Mesenchymal stem cell (in vitro differentiated cells and primary cell): ENCODE data around the gene CHST11.
A peak's percentile ranks its signal among the peaks of the same experiment; 100 is the strongest.
"Not testable (repeated sequence)": the region's sequence is repeated elsewhere in the genome, so short reads cannot be mapped to it uniquely, and the experiment has no call there.

Source experiments
- DNase-seq: peaks from one replicate; pipeline ENCODE4 v3.0.0-alpha.2; 2013
- H2AFZ ChIP-seq: one replicate; pipeline ENCODE4 v1.6.1; 2013; ENCODE audit warnings: low read depth, mild to moderate bottlenecking, control low read depth, inconsistent platforms, low read length, moderate library complexity
- H2AK5ac ChIP-seq: 2 replicates; pipeline ENCODE4 v1.6.1; 2013; ENCODE audit warnings: low read length, moderate library complexity, mild to moderate bottlenecking, inconsistent platforms; ENCODE audit not compliant: severe bottlenecking
- H2BK120ac ChIP-seq: one replicate; pipeline ENCODE4 v1.6.1; 2013; ENCODE audit warnings: low read depth, mild to moderate bottlenecking, inconsistent platforms, low read length, moderate library complexity
- H2BK12ac ChIP-seq, 2 experiments: one replicate each; pipeline ENCODE4 v1.6.1; 2013; ENCODE audit warnings: inconsistent platforms in 2 of 2, low read length in 2 of 2, mild to moderate bottlenecking in 2 of 2, moderate library complexity in 2 of 2, control low read depth in 1 of 2
- H2BK15ac ChIP-seq: one replicate; pipeline ENCODE4 v1.6.1; 2013; ENCODE audit warnings: mild to moderate bottlenecking, low read depth, inconsistent platforms; ENCODE audit not compliant: poor library complexity, severe bottlenecking
- H2BK5ac ChIP-seq: 2 replicates; pipeline ENCODE4 v1.6.1; 2013; ENCODE audit warnings: low read depth, mild to moderate bottlenecking, low read length, control low read depth, inconsistent platforms; ENCODE audit not compliant: poor library complexity, severe bottlenecking
- H3K14ac ChIP-seq, 2 experiments: one replicate each; pipeline ENCODE4 v1.6.1; 2013; ENCODE audit warnings: inconsistent platforms in 2 of 2, low read length in 2 of 2, control low read depth in 1 of 2, mild to moderate bottlenecking in 1 of 2, moderate library complexity in 1 of 2
- H3K18ac ChIP-seq, 2 experiments: one replicate each; pipeline ENCODE4 v1.6.1; 2013; ENCODE audit warnings: inconsistent platforms in 2 of 2, low read length in 2 of 2, control low read depth in 1 of 2, low read depth in 1 of 2, mild to moderate bottlenecking in 1 of 2
- H3K23ac ChIP-seq, 2 experiments: one replicate each; pipeline ENCODE4 v1.6.1; 2013; ENCODE audit warnings: inconsistent platforms in 2 of 2, low read length in 2 of 2, mild to moderate bottlenecking in 2 of 2, moderate library complexity in 2 of 2, control low read depth in 1 of 2
- H3K27ac ChIP-seq: 2 replicates; pipeline ENCODE4 v1.5.1; 2013; ENCODE audit warnings: mild to moderate bottlenecking, moderate library complexity, low read length, control low read depth, inconsistent platforms; ENCODE audit not compliant: poor library complexity, severe bottlenecking
- H3K27me3 ChIP-seq, 2 experiments: 2 replicates each; pipeline versions ENCODE4 v1.6.1 to v1.7.0; 2013; ENCODE audit warnings: low read length in 2 of 2, mild to moderate bottlenecking in 2 of 2, moderate library complexity in 2 of 2, control low read depth in 1 of 2, inconsistent platforms in 1 of 2; ENCODE audit not compliant: control insufficient read depth in 1 of 2, insufficient read depth in 1 of 2
- H3K36me3 ChIP-seq, 2 experiments: 2 replicates each; pipeline versions ENCODE4 v1.6.1 to v1.7.0; 2013; ENCODE audit warnings: low read length in 2 of 2, control low read depth in 1 of 2, inconsistent platforms in 1 of 2, low read depth in 1 of 2, mild to moderate bottlenecking in 1 of 2; ENCODE audit not compliant: insufficient read depth in 2 of 2, control insufficient read depth in 1 of 2
- H3K4ac ChIP-seq, 2 experiments: one replicate each; pipeline ENCODE4 v1.6.1; 2013; ENCODE audit warnings: inconsistent platforms in 2 of 2, low read length in 2 of 2, mild to moderate bottlenecking in 2 of 2, moderate library complexity in 2 of 2, control low read depth in 1 of 2, low read depth in 1 of 2
- H3K4me1 ChIP-seq: 2 replicates; pipeline ENCODE4 v1.6.1; 2013; ENCODE audit warnings: low read depth, low read length, control low read depth; ENCODE audit not compliant: control insufficient read depth, insufficient read depth
- H3K4me2 ChIP-seq: 2 replicates; pipeline ENCODE4 v1.6.1; 2013; ENCODE audit warnings: low read length, mild to moderate bottlenecking, inconsistent platforms; ENCODE audit not compliant: poor library complexity, severe bottlenecking
- H3K4me3 ChIP-seq, 2 experiments: 2 replicates each; pipeline versions ENCODE4 v1.5.1 to v1.7.0; 2013; ENCODE audit warnings: low read length in 2 of 2, mild to moderate bottlenecking in 2 of 2, control low read depth in 1 of 2, low read depth in 1 of 2; ENCODE audit not compliant: insufficient read depth in 1 of 2
- H3K79me1 ChIP-seq: replicated peaks from 2 replicates; pipeline ENCODE4 v1.6.1; 2013; ENCODE audit warnings: mild to moderate bottlenecking, control low read depth, low read length, inconsistent platforms; ENCODE audit not compliant: poor library complexity, severe bottlenecking
- H3K9ac ChIP-seq: 2 replicates; pipeline ENCODE4 v1.7.0; 2013; ENCODE audit warnings: mild to moderate bottlenecking, low read length, moderate library complexity
- H3K9me3 ChIP-seq: 2 replicates; pipeline ENCODE4 v1.7.0; 2013; ENCODE audit warnings: mild to moderate bottlenecking, low read length; ENCODE audit not compliant: control insufficient read depth
- H4K8ac ChIP-seq: one replicate; pipeline ENCODE4 v1.6.1; 2013; ENCODE audit warnings: inconsistent platforms, mild to moderate bottlenecking, low read length, moderate library complexity
- H4K91ac ChIP-seq: one replicate; pipeline ENCODE4 v1.6.1; 2013; ENCODE audit warnings: mild to moderate bottlenecking, low read length, inconsistent platforms
- WGBS: methylation state at CpG from one replicate; pipeline ENCODE4 v1.1.7; 2013; ENCODE audit warnings: mixed read lengths; 5-methylcytosine and 5-hydroxymethylcytosine counted together

Gene CHST11

GRCh38 chr12:104526751-104527150 is 70.0 kb downstream of the CHST11 start:
- Histone ChIP-seq H3K4me2 (no peak overlapping the region), H3K27me3 (peaks cover 0 to 12% of the 10 kb centered on the region in 2 experiments), H3K14ac (no peak overlapping the region), H4K8ac (peak overlapping the region; percentile 25), H3K36me3 (no peaks in the 10 kb centered on the region), H3K79me1 (peaks cover 4% of the 10 kb centered on the region), H2BK15ac (no peak overlapping the region), H3K27ac (no peak overlapping the region), H3K4ac (no peak overlapping the region), H3K9ac (no peak overlapping the region), H2BK5ac (no peak overlapping the region), H3K4me1 (peaks cover 2% of the 10 kb centered on the region), H2BK120ac (no peak overlapping the region), H2AK5ac (no peak overlapping the region), H2AFZ (no peak overlapping the region), H3K4me3 (no peak overlapping the region), H4K91ac (no peak overlapping the region), H3K9me3 (peaks cover 4% of the 10 kb centered on the region), H3K18ac (no peak overlapping the region), H2BK12ac (no peak overlapping the region), H3K23ac (no peak overlapping the region)
- 64% methylated on average over 6 of the region's 6 CpGs for WGBS
- DNase-seq = no peak

GRCh38 chr12:104527653-104528052 is 70.9 kb downstream of the CHST11 start:
- H3K14ac ChIP-seq, H3K18ac ChIP-seq, H4K91ac ChIP-seq, DNase-seq, H3K4me3 ChIP-seq, H3K27ac ChIP-seq, H2BK12ac ChIP-seq, H3K4ac ChIP-seq, H3K4me2 ChIP-seq, H3K9ac ChIP-seq, H3K79me1 ChIP-seq, H4K8ac ChIP-seq, H3K36me3 ChIP-seq, H3K23ac ChIP-seq, H3K9me3 ChIP-seq, H2AFZ ChIP-seq, H2BK5ac ChIP-seq, H3K4me1 ChIP-seq, H2AK5ac ChIP-seq, H2BK15ac ChIP-seq, H2BK120ac ChIP-seq: not testable (repeated sequence)
- peaks cover 0 to 16% of the 10 kb centered on the region in 2 experiments for H3K27me3 ChIP-seq
- no CpG with 5 or more reads among the region's 5 CpGs for WGBS

- H2BK12ac ChIP-seq = no peak overlapping the region
These were observed 72.6 kb downstream of the CHST11 start for GRCh38 chr12:104529130-104529874.

GRCh38 chr12:104532636-104533035 is 75.9 kb downstream of the CHST11 start:
- Histone ChIP-seq H3K79me1 (no peaks in the 10 kb centered on the region), H3K27me3 (peaks cover 0 to 15% of the 10 kb centered on the region in 2 experiments), H3K18ac (no peak overlapping the region)

More at GRCh38 chr12:104529130-104529874, 72.6 kb downstream of the CHST11 start:
- Histone ChIP-seq H3K27me3 (peaks cover 0 to 16% of the 10 kb centered on the region in 2 experiments), H4K8ac (no peak overlapping the region), H3K4me3 (no peak overlapping the region), H3K4ac (no peak overlapping the region), H3K9me3 (peaks cover 4% of the 10 kb centered on the region), H2AK5ac (no peak overlapping the region), H3K36me3 (no peaks in the 10 kb centered on the region), H3K9ac (no peak overlapping the region), H3K23ac (no peak overlapping the region), H3K79me1 (peaks cover 4% of the 10 kb centered on the region), H4K91ac (no peak overlapping the region), H2BK15ac (no peak overlapping the region), H2BK120ac (no peak overlapping the region), H3K14ac (no peak overlapping the region), H3K27ac (no peak overlapping the region), H2BK5ac (no peak overlapping the region), H3K18ac (no peak overlapping the region), H3K4me1 (peaks cover 2% of the 10 kb centered on the region), H2AFZ (no peak overlapping the region), H3K4me2 (no peak overlapping the region)
- no peak for DNase-seq
- WGBS = 91% methylated on average over 3 of the region's 3 CpGs

More at GRCh38 chr12:104532636-104533035, 75.9 kb downstream of the CHST11 start:
- WGBS = 100% methylated on average over 2 of the region's 2 CpGs
- Histone ChIP-seq H3K9ac (no peak overlapping the region), H3K27ac (no peak overlapping the region), H4K8ac (no peak overlapping the region), H3K14ac (no peak overlapping the region), H3K4me3 (no peak overlapping the region), H2BK5ac (no peak overlapping the region), H3K9me3 (peaks cover 4% of the 10 kb centered on the region), H3K36me3 (no peaks in the 10 kb centered on the region), H3K4me1 (no peaks in the 10 kb centered on the region), H4K91ac (no peak overlapping the region), H2BK15ac (no peak overlapping the region), H2AFZ (no peak overlapping the region), H2BK12ac (no peak overlapping the region), H3K23ac (no peak overlapping the region), H2BK120ac (no peak overlapping the region), H2AK5ac (no peak overlapping the region), H3K4ac (no peak overlapping the region), H3K4me2 (no peak overlapping the region)
- no peak for DNase-seq
